Parathyroid adenoma (tissue), 2 donors: ENCODE data around the gene LRRN4CL.

Experiments used
- H2AFZ ChIP-seq: fragments of 300-600 bp; sonication (generic); one replicate; pipeline ENCODE4 v1.7.0; 2017; ENCODE audit warnings: antibody characterized with exemption, mild to moderate bottlenecking
- H3K27ac ChIP-seq: fragments of 300-600 bp; sonication (generic); one replicate; pipeline ENCODE4 v1.7.0; 2017
- H3K27me3 ChIP-seq: fragments of 300-600 bp; sonication (generic); one replicate; pipeline ENCODE4 v1.7.0; 2017; ENCODE audit warnings: low read length; ENCODE audit not compliant: control insufficient read depth, insufficient read depth
- H3K36me3 ChIP-seq: fragments of 300-600 bp; sonication (generic); one replicate; pipeline ENCODE4 v1.7.0; 2017; ENCODE audit warnings: low read length; ENCODE audit not compliant: control insufficient read depth, insufficient read depth
- H3K4me1 ChIP-seq: fragments of 300-600 bp; sonication (generic); one replicate; pipeline ENCODE4 v1.7.0; 2017; ENCODE audit warnings: control low read depth
- H3K4me2 ChIP-seq: fragments of 300-600 bp; sonication (generic); one replicate; pipeline ENCODE4 v1.7.0; 2017; ENCODE audit warnings: low read length
- H3K4me3 ChIP-seq: fragments of 300-600 bp; sonication (generic); one replicate; pipeline ENCODE4 v1.7.0; 2017; ENCODE audit warnings: low read depth, low read length
- H3K79me2 ChIP-seq: fragments of 300-600 bp; sonication (generic); one replicate; pipeline ENCODE4 v1.7.0; 2017; ENCODE audit warnings: control low read depth
- H3K9ac ChIP-seq: fragments of 300-600 bp; sonication (generic); one replicate; pipeline ENCODE4 v1.7.0; 2017; ENCODE audit warnings: mild to moderate bottlenecking
- H3K9me3 ChIP-seq: fragments of 300-600 bp; sonication (generic); one replicate; pipeline ENCODE4 v1.7.0; 2017; ENCODE audit warnings: low read length; ENCODE audit not compliant: control insufficient read depth
- CTCF ChIP-seq: fragments of 300-600 bp; sonication (generic); IDR thresholded peaks from one replicate; pipeline ENCODE4 v1.7.0; 2017; ENCODE audit warnings: antibody characterized with exemption, mild to moderate bottlenecking
- donor health status: primary hyperparathyroidism.

LRRN4CL gene

GRCh38 chr11:62716206-62716605 is 26.9 kb upstream of the LRRN4CL start:
- H3K79me2 ChIP-seq: peaks cover 15% of the 10 kb centered on the region
- no peaks in the 10 kb centered on the region for H3K9me3 ChIP-seq
- H3K9ac ChIP-seq: no peak overlapping the region
- H3K27ac ChIP-seq: no peak overlapping the region
- no peaks in the 10 kb centered on the region for H3K4me1 ChIP-seq
- H3K27me3 ChIP-seq: no peaks in the 10 kb centered on the region
- no peaks in the 10 kb centered on the region for H3K36me3 ChIP-seq
- TF ChIP-seq CTCF: no peak
- H3K4me2 ChIP-seq: no peak overlapping the region
- no peak overlapping the region for H2AFZ ChIP-seq
- H3K4me3 ChIP-seq: no peak overlapping the region

- no peak for TF ChIP-seq CTCF
- H3K36me3 ChIP-seq: no peaks in the 10 kb centered on the region
- H3K9ac ChIP-seq: no peak overlapping the region
- no peaks in the 10 kb centered on the region for H3K4me1 ChIP-seq
- H2AFZ ChIP-seq: no peak overlapping the region
- H3K4me3 ChIP-seq: no peak overlapping the region
- no peaks in the 10 kb centered on the region for H3K9me3 ChIP-seq
- H3K27me3 ChIP-seq: no peaks in the 10 kb centered on the region
- H3K4me2 ChIP-seq: no peak overlapping the region
- peaks cover 15% of the 10 kb centered on the region for H3K79me2 ChIP-seq
- no peak overlapping the region for H3K27ac ChIP-seq
These were observed 26.1 kb upstream of the LRRN4CL start for GRCh38 chr11:62715150-62716130.

- no peak for TF ChIP-seq CTCF
- H3K79me2 ChIP-seq: peaks cover 3% of the 10 kb centered on the region
- no peak overlapping the region for H2AFZ ChIP-seq
- H3K4me2 ChIP-seq: no peak overlapping the region
- peaks cover 2% of the 10 kb centered on the region for H3K4me1 ChIP-seq
- H3K9me3 ChIP-seq: no peaks in the 10 kb centered on the region
- no peak overlapping the region for H3K9ac ChIP-seq
- H3K27ac ChIP-seq: no peak overlapping the region
- no peaks in the 10 kb centered on the region for H3K27me3 ChIP-seq
- H3K4me3 ChIP-seq: no peak overlapping the region
- H3K36me3 ChIP-seq: no peaks in the 10 kb centered on the region
These were observed 24.0 kb upstream of the LRRN4CL start for GRCh38 chr11:62713343-62713742.

GRCh38 chr11:62712861-62713260 is 23.5 kb upstream of the LRRN4CL start:
- Histone ChIP-seq H3K9ac (no peak overlapping the region), H3K4me1 (peaks cover 2% of the 10 kb centered on the region), H3K27ac (no peak overlapping the region), H3K4me3 (no peak overlapping the region), H3K79me2 (peaks cover 3% of the 10 kb centered on the region), H3K4me2 (no peak overlapping the region), H3K9me3 (no peaks in the 10 kb centered on the region), H3K36me3 (no peaks in the 10 kb centered on the region), H3K27me3 (no peaks in the 10 kb centered on the region), H2AFZ (no peak overlapping the region)
- TF ChIP-seq CTCF: no peak
